HG03097 (cell line): Measurements from ENCODE around the gene TDRD1.

Experiments
- ATAC-seq: cut with Tn5 transposase; IDR thresholded peaks from one replicate; pipeline ENCODE4 v1.9.1; 2021; ENCODE audit not compliant: unreplicated experiment, low FRiP score

Gene TDRD1

GRCh38 chr10:114174695-114175188 is 4.4 kb upstream of the TDRD1 start:
- peak; percentile 15 for ATAC-seq

DNA sequence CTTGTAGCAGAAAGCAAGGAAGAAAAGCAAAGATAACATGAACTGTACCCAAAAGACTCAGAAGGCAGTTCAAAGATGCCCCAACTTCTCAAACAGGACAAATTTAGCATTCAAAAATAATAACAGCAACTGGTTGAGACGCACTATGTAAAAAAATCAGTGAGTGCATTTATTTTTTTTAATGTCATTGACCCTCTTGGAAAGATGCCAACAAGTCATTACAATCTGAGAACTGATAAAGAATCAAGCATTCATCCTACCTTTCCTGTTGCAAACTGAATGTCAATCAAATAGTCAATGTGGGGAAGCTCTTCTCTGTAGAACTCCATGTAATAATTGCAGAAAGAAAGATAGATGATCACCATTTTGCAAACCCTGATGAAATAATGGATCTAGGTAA is 3.5 kb upstream of the TDRD1 start:
- ATAC-seq: no peak

DNA sequence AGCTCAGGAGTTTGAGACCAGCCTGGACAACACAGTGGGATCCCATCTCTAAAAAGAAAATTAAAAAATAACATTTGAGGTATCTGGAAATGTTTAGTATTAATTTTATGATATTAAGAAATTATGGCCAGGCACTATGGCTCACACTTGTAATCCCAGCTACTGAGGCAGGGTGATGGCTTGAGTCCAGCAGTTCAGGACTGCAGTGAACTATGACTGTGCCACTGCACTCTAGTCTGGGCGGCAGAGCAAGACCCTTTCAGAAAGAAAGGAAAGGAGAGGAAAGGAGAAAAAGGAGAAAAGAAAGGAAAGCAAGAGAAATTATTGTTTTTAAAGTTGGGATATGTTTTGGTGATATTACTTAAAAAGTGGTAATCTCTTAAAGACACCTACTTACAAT is 2.6 kb upstream of the TDRD1 start:
- ATAC-seq: no peak

- no peak for ATAC-seq
These were observed 594 bp downstream of the TDRD1 start for GRCh38 chr10:114179747-114180146.

DNA sequence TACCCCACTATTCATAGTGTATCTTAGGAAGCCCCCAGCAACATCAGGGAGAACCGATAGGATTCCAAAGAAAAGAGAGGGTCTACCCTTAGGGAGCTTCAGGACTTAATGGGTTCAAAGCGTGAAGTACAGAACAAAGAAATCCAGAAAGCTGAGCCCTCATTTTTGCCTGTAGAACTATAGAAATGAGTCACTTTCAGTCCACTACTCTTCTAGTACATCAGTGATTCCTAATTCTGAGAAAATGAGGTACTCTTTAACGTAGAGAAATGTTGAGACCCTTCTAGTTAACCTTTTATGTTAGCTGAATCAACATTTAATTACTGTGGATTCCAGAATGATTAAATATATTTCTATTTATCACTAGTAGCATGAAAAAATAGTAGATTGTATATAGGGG is 1.8 kb downstream of the TDRD1 start:
- no peak for ATAC-seq

GRCh38 chr10:114181971-114182370 is 2.8 kb downstream of the TDRD1 start:
- ATAC-seq: no peak

- ATAC-seq: no peak
These were observed 4.4 kb downstream of the TDRD1 start for GRCh38 chr10:114183563-114183962.

DNA sequence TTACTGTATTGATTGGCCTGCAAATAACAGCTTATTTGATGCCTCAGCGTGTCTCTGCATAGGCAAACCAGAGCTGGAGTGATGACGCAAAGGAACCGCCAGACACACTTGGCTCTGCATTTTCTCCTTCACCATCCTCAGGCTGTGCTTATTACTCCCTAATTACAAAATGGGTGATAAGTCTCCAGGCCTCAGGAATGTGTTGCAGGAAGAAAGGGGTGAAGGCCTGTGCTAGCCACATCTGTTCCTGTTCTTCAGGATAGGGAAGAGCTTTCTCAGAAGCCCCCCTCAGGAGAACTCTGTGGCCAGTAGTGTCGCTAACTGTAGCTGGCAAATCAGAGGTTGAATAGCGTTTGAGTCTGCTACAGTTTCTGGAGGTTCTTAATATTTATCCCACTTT is 5.1 kb downstream of the TDRD1 start:
- ATAC-seq: no peak

DNA sequence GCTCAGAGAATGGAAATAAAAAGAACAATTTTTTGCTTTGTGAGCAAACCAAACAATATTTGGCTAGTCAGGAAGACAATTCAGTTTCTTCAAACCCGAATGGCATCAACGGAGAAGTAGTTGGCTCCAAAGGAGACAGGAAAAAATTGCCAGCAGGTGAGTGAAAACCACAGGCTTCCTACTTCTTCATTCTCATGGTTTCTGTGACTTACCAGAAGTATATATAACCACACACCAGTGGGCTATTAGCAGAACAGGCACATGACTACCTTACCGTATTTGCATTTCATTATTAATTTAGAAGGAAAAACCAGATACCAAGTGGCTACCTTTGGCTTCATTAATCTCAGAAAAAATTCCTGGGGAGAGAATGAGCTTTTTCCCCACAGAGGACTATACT is 8.8 kb downstream of the TDRD1 start:
- no peak for ATAC-seq

- ATAC-seq: no peak
These were observed 9.7 kb downstream of the TDRD1 start for GRCh38 chr10:114188900-114189299.

DNA sequence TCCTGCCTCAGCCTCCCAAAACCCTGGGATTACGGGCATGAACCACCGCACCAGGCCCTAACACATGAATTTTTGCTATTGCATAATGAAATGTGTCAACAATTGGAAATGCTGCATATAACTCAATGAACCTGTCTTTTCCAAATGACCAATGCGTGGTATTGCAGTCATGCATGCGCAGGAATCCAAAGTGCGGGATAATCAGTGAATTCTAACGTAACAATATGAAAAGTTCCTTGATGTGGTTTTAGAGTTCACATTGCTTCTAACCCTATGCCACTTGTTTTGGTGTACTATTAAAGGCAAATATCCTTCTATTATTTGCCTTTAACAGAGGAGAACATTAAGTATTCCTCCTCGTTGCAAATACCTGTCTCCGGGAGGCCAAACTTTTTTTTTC is 10.5 kb downstream of the TDRD1 start:
- ATAC-seq: no peak

- peak; percentile 88 for ATAC-seq
These were observed 15.9 kb downstream of the TDRD1 start for GRCh38 chr10:114195079-114195478.

- no peak for ATAC-seq
These were observed 20.1 kb downstream of the TDRD1 start for GRCh38 chr10:114199239-114199638.

- no peak for ATAC-seq
These were observed 23.7 kb downstream of the TDRD1 start for GRCh38 chr10:114202812-114203211.

- no peak for ATAC-seq
These were observed 27.7 kb downstream of the TDRD1 start for GRCh38 chr10:114206902-114207301.

- ATAC-seq: no peak
These were observed 28.2 kb downstream of the TDRD1 start for GRCh38 chr10:114207349-114207748.

DNA sequence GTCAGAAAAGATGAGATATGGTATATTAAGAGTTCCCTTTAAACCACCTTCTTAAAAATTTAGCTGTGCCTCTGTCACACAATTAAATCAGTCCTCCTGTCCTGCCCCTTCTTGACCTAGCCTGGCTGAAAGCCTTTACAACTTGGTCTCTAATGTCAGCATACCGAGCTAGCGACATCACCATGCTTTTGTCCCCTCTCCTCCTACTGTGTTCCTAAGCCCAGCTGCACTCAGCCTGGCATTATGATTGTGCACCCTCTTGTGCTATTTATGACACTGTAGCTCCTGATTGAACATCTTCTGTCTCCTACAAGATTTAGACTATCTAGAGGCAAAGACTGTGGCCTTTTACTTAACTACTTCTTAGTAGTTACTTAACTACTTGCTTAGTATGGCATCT is 29.2 kb downstream of the TDRD1 start:
- ATAC-seq: no peak

- no peak for ATAC-seq
These were observed 33.0 kb downstream of the TDRD1 start for GRCh38 chr10:114212153-114212552.

DNA sequence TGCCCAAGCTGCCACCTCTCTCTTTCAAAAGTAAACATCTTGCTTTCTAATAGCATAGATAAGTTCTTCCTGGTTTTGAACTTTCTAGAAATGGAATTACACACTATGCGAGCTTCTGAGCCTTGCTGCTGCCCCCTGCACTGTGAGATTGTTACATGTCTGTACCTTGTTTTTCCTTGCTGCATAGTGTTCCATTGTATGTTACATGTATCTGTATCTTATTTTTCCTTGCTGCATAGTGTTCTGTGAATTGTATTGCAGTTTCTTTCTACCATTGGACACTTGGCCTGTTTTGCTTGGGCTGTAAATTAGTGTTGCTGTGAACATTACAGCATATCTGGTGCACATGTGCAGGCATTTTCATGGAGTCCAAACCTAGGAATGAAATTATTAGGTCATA is 35.9 kb downstream of the TDRD1 start:
- no peak for ATAC-seq

DNA sequence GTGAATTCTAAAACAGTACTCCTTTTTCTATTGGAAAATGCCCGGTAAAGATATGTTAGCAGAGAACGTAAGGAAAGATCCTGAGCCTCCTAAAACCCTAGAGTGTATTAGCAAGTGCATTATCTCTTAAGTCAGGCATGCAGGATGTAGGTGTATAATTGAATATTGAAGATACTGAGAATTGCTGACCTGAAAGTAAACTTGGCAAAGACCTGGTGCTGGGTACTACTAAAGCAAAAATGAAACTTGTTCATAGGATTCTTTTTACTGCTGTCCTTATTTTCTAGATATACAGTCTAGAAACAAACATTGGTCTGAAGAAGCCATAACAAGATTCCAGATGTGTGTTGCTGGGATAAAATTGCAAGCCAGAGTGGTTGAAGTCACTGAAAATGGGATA is 41.1 kb downstream of the TDRD1 start:
- ATAC-seq: no peak

DNA sequence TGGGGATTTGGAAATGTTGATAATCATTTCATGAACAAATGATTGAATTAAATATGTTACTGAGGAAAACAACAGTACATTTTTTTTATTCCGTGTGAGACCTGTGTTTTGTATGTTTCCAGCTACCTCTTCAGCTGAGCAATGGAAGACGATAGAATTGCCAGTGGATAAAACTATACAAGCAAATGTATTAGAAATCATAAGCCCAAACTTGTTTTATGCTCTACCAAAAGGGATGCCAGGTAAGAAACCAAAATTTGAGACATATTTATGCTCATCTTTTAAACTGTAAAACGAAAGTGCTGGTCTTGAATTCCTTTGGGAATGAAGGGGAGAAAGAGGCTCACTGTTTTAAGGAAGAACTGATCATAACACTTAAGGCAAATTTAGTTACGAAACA is 42.1 kb downstream of the TDRD1 start:
- ATAC-seq: no peak

DNA sequence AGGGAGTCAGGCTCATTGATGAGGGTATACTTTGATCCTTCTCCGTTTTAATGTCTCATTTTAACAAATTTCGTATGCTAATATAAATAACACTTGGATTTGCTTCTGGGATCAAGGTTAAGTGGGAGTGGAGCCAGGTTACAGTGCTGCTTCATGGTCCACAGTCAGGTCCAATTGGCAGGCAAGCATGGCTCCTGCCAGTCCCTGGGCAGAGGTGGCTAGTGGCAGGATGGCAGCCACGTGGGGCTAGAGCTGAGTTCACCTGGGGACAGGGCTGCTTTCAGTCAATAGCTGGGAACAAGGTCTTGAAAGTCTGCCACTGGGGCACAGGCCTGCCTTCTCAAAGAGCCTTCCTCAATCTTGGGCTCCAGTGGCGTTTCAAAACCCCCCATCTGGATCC is 43.9 kb downstream of the TDRD1 start:
- no peak for ATAC-seq

DNA sequence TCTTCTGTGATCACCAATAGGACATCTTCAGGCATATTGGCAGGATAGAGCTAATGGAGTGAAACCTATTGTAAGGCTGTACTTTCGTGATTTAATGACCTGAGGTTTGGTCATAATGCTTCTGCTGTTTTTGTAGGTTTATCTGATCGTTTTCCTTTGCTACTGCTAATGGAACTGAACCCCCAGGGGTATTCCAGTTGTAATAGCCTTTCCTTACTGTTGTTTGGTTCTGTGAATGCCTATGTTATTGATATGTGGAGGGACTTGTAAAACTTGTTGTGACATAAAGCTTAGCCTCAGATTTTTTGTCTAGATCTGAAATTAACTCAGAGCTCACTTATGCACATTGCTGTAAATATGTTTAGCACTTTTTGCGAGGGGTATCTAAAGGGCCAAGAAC is 49.0 kb downstream of the TDRD1 start:
- no peak for ATAC-seq
